ENCODE results near the gene FYN.
"Not testable (repeated sequence)": the region's sequence is repeated elsewhere in the genome, so short reads cannot be mapped to it uniquely, and the experiment has no call there.

FYN gene

DNA sequence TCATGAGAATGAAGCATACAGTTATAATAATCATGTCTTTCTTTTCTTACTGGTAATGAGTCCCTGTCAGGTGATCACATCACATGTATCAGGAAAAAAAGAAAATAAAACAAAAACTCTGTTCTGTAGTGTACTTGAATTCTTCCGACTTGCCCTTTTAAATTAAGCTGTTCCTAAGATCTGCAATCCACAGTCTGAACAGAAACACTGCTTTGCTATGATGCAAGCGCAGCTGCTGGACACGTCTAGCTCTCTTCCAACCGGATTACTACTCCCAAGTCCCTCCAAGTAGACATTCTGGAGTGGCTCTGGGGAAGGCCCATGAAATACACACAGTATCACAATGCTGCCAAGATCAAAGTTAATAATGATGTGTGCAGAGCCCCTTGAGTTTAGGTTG, 83.7 kb downstream of the FYN start:
- peak; percentile 81 for DNase-seq (ENCODE audit: low read depth)

DNA sequence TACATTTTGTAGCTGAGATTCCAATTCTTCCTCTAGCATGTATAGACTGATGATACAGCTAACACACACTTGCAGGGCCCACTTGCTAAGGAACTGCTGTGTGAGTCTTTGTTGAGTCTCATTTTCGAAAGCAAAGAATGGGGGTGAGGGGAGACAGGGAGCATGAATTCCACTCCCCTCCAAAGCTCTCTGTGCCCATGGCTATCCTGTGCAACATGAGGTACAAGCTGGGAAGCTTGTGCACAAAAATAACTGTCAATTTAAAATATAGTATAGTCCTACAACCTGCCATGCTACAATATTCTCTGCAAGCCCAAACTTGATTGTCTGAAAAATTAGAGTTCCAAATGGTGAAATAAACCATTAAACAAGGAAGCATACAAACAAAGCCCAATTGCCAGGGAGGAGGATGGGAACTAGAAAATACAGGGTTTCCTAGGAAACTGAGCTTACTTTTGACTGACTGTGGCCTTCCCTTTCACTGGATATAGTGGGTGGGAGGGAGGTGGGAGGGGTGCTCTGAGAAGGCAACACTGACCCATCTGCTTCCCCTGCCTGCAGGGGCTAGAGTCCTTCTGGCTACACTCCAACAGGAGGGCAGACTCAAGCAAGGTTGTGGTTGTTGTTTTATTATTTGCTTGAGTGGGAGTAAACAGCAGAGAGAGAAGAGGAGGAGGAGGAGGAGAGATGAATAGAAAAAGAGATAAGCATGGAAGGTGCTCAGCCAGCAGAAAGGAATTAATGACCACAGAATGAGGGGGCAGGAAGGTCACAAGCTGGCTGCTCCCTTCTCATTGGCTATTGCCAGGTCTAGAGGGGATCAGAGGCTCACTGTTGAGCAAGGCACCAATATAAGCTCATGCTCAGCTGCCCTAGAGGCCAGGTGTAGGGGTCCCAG, 84.6 kb downstream of the FYN start:
- no peak for DNase-seq (ENCODE audit: low read depth)

- DNase-seq (ENCODE audit: low read depth), result not testable (repeated sequence)
These were observed 87.1 kb downstream of the FYN start for GRCh38 chr6:111786151-111786550.

DNA sequence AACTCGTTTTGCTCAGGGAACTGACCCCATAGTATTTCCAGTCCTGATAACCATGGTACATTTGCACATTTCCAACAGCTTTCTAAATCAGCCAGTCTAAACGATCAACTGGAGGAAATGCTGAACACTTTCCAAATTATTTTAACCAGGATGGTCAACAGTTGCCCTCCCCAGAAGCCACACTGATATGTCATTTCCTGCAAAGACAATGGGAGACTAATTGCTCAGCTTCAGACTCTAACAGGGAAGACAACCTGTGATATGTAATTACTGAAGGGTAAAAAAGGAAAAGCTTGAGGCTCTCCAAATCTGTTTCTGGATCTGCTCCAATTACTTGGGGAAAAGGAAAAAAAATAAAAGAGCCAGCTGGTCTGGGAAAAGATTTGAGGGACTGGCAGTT, 88.8 kb downstream of the FYN start:
- no peak for DNase-seq (ENCODE audit: low read depth)

- no peak for DNase-seq (ENCODE audit: low read depth)
These were observed 90.3 kb downstream of the FYN start for GRCh38 chr6:111782887-111783466.

DNA sequence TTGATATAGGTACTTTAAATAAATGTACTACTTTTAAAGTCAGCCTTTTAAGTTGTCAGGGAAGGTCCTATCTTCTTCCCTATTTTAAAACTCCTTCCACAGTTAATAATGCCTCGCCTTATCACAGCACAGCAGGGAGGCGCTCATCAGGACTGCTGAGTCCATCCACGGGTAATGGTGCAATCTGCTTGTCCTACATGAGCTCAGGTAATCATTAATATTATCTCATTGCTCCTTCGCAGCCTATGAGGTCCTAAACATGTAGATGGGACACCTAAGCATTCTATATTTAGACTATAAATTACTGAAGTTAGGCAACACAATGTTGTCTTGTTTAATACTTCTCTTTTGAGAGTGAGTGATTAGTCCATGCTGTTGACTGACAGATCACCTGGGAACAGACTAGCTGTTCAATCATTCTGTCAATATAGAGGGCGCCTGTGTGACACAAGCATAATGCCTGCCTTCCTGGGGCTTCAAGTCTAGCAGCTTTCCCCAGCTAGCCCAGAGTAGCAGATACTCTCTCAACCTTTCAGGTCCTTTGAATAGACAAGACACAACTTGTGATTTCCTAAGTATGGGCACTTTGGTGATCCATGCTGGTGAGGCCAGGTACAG, 91.0 kb downstream of the FYN start:
- no peak for DNase-seq (ENCODE audit: low read depth)

DNA sequence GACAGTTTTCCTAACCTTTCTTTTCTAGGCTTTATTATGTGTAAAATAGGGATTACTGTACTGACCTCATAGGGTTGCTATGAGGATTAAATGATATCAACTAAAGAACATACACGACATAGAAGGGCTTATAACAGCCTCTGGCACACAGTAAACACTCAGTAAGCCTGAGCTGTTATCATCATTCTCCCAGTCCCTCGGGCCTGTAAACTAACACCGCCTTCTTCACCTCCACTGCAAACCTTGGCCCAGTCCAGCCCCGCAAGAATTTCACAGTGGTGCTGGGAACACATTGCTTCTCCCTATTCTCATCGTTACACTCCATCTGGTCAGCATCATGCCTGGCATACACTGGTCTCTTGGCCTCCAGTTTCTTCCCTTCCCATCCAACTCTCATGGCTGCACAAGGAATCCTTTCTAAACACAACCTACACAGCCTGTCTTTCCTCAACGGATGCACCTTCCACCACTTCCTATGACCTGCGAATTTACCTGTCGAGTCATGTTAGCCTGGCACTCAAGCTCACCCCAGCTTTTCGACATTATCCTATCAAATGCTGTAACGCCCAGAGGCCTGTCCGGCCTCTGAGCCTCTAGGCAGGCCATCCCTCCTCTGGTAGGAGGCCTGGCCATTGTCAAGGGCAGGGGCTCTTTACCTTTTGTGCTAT, 92.1 kb downstream of the FYN start:
- peak; percentile 92 for DNase-seq (ENCODE audit: low read depth)

GRCh38 chr6:111780393-111780792, 92.9 kb downstream of the FYN start:
- DNase-seq (ENCODE audit: low read depth), result no peak

GRCh38 chr6:111779660-111780059, 93.6 kb downstream of the FYN start:
- DNase-seq (ENCODE audit: low read depth), result no peak

GRCh38 chr6:111779031-111779430, 94.2 kb downstream of the FYN start:
- no peak for DNase-seq (ENCODE audit: low read depth)

DNA sequence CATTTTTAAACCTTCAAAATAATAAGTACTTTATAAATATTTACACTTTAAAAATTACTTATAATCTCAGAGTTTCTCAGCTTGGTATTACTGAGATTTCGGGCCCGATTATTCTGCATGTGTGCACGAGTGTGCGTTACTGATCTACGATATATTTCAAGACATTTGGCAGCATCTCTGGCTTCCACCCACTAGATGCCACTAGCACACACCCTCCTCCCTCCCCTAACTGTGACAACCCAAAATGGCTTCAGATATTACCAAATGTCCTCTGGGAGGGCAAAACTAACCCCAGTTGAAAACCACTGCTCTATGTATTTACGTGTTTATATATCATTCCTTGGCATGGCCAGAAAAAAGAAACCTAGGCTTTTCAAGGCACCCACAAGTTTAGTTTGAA, 95.9 kb downstream of the FYN start:
- DNase-seq (ENCODE audit: low read depth), result no peak

- no peak for DNase-seq (ENCODE audit: low read depth)
These were observed 96.7 kb downstream of the FYN start for GRCh38 chr6:111776236-111777221.

- no peak for DNase-seq (ENCODE audit: low read depth)
These were observed 97.9 kb downstream of the FYN start for GRCh38 chr6:111775145-111775922.

- no peak for DNase-seq (ENCODE audit: low read depth)
These were observed 98.9 kb downstream of the FYN start for GRCh38 chr6:111774346-111774703.

- no peak for DNase-seq (ENCODE audit: low read depth)
These were observed 99.5 kb downstream of the FYN start for GRCh38 chr6:111773501-111774345.

GRCh38 chr6:111772381-111772780, 100.9 kb downstream of the FYN start:
- no peak for DNase-seq (ENCODE audit: low read depth)

DNA sequence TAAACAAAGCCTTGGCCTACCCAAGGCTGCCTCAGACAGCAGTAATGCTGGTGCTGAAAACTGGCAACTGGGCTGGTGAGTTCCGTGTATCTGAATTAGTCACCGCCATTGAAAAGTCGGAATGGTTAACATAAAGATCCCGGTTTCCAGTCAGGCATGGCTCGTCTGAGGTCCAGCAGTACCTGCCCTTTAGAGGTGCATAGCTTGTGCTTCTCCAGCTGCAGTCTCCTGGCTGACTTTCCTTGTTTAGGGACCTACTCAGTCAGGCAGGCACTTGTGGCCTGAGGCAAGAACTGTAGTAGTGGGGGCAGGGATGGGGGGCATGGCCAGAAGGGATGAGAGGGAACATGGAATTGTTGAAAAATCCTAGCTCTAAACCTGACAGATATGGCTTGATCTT, 101.6 kb downstream of the FYN start:
- DNase-seq (ENCODE audit: low read depth), result no peak

GRCh38 chr6:111771094-111771432, 102.2 kb downstream of the FYN start:
- no peak for DNase-seq (ENCODE audit: low read depth)

- no peak for DNase-seq (ENCODE audit: low read depth)
These were observed 102.8 kb downstream of the FYN start for GRCh38 chr6:111770263-111771093.
